ENCODE data around the gene ACKR3.

DNA sequence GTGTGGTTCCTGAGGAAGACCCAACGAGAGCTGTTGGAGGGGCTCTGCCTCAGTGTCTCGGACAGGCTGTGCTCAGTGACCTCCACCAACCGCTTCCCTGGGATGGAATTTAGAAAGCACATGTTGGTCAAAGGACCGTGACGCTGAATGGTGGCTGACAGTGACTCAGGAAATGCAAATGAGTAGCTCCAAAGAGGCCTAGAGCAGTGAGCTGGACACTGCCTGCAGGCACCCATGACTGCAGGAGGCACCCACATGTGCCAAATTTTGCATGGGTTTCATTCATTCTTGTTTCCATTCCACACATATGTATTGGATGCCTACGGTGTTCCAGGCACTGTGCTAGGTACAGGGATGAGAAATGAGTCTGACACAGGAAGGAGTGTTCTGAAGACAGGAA, 46.4 kb downstream of the ACKR3 start:
- TF ChIP-seq, protein P1, sequence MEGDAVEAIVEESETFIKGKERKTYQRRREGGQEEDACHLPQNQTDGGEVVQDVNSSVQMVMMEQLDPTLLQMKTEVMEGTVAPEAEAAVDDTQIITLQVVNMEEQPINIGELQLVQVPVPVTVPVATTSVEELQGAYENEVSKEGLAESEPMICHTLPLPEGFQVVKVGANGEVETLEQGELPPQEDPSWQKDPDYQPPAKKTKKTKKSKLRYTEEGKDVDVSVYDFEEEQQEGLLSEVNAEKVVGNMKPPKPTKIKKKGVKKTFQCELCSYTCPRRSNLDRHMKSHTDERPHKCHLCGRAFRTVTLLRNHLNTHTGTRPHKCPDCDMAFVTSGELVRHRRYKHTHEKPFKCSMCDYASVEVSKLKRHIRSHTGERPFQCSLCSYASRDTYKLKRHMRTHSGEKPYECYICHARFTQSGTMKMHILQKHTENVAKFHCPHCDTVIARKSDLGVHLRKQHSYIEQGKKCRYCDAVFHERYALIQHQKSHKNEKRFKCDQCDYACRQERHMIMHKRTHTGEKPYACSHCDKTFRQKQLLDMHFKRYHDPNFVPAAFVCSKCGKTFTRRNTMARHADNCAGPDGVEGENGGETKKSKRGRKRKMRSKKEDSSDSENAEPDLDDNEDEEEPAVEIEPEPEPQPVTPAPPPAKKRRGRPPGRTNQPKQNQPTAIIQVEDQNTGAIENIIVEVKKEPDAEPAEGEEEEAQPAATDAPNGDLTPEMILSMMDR (IDR thresholded peaks at IDR 0.05): no peak
- no peak for TF ChIP-seq POLR2A (IDR thresholded peaks at IDR 0.05)

All from esophagus squamous epithelium (tissue), 4 donors.